ENCODE measurements around the gene TBX21.

TBX21 gene

GRCh38 chr17:47714773-47715396, 18.2 kb upstream of the TBX21 start:
- DNase-seq = no peak

- DNase-seq = no peak
These were observed 17.2 kb upstream of the TBX21 start for GRCh38 chr17:47715669-47716325.

DNA sequence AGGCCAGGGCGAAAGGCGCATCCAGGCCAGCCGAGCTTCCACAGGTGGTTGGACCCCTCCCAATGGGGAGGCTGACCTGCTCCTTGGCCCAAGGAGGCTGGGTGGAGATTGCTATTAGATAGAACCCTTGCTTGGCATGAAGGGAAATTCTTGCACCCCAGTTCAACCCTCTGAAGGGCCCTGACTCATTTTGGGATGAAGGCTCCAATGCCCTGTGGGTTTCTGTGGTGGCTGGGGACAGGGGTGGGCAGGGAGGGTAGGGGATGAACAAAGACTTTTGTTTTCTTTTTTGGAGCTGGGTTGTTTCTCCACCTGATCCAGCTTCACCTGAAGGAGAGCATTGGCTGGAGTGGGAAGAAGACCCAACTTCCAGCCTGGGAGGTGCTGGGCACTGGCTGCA, 16.7 kb upstream of the TBX21 start:
- no peak for DNase-seq

GRCh38 chr17:47717261-47717697, 15.8 kb upstream of the TBX21 start:
- no peak for DNase-seq

DNA sequence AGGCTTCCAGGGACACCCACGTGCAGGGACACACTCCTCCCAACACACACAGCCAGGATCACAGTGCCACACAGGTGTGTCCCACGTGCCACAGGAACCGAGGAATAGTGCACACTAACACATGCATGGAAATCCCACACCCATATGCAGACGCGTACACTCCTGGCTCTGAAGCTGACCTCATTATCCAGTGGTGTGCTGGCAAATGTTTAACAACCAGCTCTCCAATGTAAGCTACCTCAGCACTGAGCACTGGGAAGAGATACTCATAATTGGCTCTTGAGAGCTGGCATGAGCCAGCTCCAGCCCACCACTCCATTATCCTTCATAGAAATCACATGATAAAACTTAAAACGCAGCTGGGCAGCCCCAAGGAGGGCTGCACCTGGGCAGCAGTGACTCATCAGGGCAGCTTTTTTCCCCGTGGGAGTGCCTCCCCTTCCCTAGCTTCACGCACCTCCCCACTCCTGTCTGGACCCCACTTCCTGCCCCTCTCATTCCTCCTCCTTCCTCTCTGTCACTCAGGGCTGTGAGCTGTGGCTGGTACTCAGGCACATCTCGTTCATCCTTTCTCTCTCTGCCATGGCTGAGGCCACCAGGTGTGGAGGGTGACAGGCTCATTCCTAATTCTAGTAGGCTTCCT, 14.9 kb upstream of the TBX21 start:
- DNase-seq = no peak

DNA sequence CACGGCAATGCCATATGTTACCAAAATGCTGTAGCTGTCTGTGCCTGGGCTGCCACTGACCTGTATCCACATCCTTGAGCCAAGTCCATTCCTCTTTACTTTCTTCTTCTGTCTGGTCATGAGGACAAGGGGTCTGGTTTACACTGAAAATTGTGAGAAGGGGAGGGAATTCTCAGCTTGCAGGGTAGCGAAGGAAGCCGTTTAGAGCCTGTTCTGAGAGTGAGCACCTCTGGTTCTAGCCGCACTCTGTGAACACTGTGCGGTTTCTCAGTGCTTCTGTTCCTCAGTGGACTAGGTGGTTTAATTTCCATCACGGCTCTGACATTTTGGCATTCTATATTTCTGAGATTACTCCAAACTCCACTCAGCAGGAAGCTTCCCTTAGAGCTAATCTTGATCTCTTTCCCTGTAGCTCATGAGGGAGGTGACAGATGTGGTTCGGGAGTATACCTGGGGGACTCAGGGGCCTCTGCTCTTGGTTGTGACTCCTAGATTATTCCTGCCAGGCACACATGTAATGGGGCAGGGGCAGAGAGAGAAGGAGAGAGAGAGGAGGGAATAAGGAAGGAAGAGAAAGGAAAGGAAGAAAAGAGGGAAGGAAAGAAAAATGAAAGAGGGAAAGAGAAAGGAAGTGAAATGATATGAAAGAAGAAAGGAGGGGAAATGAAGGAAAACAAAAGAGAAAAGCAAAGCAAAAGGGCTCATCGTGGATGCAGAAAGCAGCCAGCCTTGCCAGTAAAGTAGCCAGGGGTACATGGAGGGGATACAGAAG, 14.2 kb upstream of the TBX21 start:
- no peak for DNase-seq

DNA sequence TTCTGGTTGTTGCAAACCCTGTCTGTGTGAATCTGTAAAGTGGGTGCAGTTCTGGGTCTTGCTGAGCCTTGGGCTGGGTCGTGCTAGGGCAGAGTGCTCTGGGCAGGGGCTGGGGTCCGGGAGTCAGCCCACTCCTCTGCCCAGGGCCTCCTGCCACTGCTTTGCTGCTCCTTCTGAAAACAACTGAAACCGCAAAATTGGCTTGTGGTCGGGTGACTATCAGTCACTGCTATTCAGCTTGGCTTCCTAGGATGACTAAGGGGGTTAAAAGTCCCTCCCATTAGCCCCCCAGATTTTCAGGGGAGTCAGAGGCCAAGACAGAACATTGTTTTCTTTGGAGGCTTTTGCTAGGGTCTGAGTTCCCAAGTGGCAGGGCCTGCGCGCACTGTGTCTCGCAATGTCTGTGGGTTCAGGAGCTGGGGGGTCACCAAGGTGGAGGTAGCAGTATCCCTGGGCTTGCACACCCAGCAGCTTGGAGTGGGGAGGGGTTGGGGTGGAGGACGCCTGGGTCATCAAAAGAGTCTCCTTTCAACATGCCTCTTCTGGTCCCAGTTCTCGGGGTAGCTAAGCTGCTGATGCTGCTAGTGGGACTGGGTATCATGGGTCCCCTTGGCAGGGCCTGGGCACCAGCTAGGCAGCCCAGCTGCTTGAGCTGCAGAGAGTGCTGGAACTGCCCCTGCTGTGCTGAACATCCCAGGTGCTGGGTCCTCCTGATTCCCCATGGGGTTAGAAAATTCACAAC, 13.5 kb upstream of the TBX21 start:
- DNase-seq = no peak

- DNase-seq = no peak
These were observed 12.8 kb upstream of the TBX21 start for GRCh38 chr17:47720196-47720595.

DNA sequence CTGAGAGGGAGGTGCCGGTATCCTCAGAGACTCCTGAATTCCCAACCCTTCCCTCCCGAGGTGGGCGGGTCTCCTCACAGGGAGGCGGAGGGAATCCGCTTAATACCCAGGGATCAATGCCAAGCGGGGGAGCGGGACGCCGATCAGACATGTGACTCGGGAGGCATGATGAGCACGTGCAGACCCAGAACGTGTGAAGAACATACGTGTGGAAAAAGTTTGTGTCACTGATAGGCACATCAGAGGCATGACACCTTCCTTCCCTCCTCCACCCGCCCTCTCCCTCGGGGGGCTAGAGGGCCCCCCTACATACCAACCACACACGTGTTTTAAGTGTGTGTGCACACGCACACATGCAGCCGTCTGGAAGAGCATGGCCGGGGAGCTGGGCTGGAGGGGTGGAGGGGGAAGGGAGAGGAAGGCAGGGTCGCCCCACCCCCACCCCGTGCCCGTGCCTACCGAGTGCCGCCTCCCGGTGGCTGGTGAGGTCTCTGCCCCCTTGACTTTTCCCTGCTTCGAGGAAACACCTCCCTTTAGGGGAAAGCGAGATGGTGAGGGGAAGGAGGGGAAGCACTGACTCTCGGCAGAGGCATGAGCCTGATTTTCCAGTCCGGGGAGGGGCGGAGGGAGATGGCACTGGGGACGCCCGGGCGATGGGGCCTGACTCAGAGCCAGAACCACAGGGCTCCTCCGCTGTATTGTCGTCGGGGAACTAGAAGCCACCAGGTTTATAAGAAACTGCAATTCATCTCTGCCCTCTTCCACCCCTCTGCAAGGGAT, 12.1 kb upstream of the TBX21 start:
- DNase-seq = peak in 3 of 6 experiments; percentile 13 to 23 (median 22)

DNA sequence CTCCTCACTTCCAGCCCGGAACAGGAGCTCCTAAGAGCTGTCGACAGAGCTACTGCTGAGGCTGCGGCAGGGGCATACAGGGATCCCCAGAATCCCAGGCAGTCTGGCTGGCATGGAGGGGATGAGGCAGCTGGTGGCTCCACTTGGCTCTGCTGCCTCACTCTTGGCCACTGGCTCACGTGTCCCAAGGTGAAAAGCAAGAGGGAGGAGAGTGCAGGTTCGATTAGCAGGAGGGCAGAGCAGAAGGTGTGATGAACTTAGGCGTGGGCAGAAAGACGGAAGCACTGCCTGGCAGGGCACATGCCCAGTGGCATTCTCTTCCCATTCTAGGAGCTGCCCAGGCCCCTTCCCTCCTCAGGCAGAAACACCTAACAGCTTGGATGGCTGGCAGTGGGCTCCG, 11.3 kb upstream of the TBX21 start:
- no peak for DNase-seq

- DNase-seq = no peak
These were observed 8.3 kb upstream of the TBX21 start for GRCh38 chr17:47724705-47725104.

DNA sequence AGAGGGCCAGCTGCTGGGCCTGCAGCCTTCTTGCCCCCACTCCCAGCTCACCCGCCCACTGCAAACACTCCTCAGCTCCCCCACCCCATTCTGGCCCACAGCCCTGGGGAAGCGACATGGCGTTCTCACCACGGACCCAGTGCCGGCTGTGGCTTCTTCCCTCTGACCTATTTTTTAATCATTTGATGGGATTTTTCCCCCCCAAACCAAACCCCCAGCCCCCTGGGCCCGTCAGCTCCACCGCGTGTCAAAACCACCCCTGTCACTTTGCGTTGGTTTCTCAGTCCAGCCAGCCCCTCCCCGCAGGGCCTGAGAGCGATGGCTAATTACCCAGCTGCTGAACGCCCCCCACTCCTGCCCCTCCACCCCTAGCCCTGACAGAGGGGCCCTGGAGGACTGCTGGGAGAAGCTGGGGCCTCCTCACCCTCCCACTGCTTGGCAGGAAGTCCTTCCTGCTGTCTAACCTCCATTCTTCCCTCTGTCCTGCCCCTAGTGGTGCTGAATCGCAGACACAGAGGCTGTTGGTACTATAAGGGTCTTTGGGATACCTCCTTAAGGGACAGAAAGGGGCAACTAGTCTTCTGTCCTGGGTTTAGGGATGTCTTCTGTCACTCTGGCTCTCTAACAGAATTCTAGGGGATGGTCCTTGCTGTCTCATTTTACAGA, 7.5 kb upstream of the TBX21 start:
- DNase-seq = no peak

GRCh38 chr17:47726796-47727703, 6.0 kb upstream of the TBX21 start:
- no peak for DNase-seq

DNA sequence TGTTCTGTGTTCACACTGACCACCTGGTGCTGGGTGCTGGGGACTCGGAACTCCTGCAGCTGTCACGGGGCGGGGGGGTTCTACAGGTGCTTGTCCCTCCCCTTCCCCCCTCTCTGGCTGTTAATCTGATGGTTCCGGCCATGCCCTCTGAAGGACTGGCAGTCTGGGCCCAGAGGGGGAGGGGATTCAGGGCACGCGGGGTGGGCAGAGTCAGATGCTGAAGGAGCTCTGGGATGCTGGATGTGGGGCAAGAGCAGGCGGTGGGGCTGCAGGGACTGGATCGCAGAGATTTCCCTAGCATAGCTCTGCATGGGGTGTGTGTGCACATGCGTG, 5.4 kb upstream of the TBX21 start:
- DNase-seq = no peak

DNA sequence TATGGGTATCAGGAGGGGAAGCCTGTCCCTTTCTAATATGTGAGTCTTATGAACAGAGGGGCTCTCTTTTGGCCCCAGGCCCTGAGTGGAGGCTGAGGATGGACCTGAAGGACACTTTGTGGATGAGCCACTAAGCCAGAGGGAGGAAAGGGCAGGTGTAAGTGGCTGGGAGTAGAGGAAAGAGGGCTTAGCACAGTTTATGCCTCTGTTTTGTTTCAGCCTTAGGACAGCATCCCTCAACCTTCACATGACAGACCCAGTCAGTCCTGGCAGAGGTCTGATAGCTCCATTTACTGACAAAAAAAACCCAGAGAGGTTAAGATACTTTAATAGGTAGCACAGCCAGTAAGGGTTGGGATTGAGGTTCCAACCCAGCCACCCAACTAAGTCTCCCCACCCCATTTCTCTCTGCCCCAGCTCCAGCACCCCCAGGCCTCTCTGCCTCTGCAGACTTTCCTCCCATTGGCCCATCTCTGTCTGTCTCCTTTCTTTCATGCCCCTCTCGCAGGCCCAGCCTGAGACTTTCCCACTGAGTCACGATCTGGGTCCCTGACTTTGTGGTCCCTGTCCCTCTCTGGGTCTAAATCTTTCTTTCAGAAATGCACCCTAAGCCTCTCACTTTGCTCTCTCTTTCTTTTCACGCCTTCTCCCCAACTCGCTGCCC, 4.7 kb upstream of the TBX21 start:
- no peak for DNase-seq

DNA sequence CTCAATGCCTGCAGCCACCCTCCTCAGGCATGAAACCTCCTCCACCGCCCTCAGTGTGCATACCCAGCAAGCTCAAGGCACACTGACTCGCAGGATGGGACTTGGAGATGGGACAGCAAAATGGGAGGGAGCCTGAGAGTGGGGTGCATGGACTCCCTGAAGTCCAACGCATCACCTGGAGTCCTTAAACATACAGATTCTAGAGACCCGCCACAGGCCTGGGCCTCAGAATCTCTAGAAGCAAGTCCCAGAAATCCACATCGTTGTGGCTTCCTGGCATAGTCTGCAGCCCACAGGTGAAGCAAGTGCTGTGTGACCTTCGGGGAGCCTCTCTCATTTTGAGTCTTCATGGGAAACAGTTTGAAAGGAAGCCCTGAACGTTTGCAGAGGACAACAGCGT, 3.6 kb upstream of the TBX21 start:
- DNase-seq = no peak

DNA sequence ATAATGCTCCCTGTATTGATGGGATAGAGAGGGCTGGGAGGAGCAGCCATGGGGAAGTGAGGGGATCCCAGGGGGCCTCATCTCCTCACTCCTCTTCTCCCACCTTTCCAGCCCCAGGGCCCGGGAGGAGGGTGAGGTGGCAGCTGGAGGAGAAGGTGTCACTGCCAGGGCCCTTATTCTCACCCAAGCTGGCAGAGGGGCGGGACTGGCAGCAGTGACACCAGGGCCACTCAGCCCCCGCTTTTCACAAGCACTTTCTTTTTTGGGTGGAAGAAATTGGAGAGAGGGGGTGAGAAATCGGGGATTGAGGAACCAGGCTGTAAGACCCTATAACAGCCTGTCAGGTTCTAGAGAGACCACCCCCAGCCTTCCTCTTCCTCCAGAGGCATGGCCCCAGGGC, 2.4 kb upstream of the TBX21 start:
- DNase-seq = no peak

DNA sequence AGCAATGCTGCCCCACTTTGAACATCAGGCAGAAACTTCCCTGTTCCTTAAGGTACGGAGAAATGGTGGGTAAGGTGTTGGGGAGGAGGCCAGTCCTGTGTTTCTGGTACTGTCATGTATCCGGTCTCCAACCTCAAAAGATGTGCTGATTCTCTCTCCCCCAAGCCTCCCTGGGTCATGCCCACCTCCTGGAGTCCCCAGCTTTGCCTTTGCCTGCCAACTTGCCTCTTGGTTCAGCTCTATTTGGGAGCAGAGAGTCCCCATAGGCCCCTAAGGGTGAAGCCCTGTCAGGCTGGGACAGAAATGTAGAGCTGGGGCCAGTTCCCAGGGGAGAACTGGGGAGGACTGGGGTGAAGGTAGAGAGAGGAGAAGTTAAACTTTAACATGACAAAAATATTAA, 1.6 kb upstream of the TBX21 start:
- no peak for DNase-seq

DNA sequence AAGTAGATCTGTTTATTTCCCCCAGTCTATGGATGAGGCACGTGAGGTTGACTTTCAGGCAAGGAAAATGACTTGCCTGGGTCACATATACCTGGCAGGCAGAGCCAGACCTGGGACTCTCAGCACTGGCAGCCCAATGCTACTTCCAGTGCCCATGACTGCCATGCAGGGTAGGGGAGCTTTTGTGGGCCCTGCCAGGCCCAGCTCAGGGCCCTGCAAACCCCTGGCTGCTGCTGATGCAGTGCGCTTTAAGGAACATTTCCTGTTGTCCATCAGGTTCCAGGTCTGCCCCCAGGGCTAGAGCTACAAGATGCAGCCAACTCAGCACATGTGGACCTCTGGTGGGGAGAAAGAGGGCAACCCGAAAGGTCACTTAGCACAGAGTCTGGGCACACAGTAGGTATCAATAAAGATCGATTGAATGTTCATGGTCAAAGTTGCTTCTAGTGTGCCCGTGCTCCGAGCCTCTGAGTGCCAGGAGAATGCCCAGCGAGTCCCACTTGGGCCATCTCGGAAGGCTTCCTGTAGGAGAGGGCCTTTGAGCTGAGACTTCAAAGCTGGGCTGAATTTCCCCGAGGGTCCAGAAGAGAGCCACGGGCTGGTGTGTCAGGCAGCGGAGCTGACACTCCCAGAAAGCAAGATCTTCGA, 513 bp upstream of the TBX21 start:
- DNase-seq = no peak

Measured in stimulated activated naive CD4-positive, alpha-beta T cell (primary cell).